HepG2 (cell line): ENCODE measurements around the gene CAMTA1. TPM values are rescaled to one million over a fixed set of nuclear protein-coding genes. Genes with fewer than 3 reads are reported as not detected.

Experiments
- ATAC-seq: fragments of 200-7000 bp; cut with Tn5 transposase; 3 replicates; pipeline ENCODE4 v1.9.1; 2020; ENCODE audit warnings: mild to moderate bottlenecking, moderate library complexity
- BruUV-seq: library from RNA; stranded (reverse); fragments of 400-500 nt; replicated peaks from 2 replicates; lab custom pipeline; 2021; lab: Mats Ljungman, UMichigan
- CTCF ChIA-PET: fragments of 300-600 bp; formaldehyde crosslinking; extraction: SDS; loops from one replicate; lab custom pipeline; 2021; ENCODE audit warnings: low total read pairs, inconsistent platforms, low intra/inter-chr PET ratio; lab: Yijun Ruan, JAX
- POLR2A ChIA-PET: fragments of 350-600 bp; sonication (Branson Sonifier 250); formaldehyde crosslinking; loops from one replicate; lab custom pipeline; 2020; ENCODE audit warnings: antibody characterized with exemption, inconsistent platforms; lab: Yijun Ruan, JAX
- DNase-seq: peaks from one replicate; pipeline ENCODE4 v3.0.0-alpha.2; 2015; ENCODE audit warnings: low spot score
- FAIRE-seq: peaks from 3 replicates; lab custom pipeline; 2011; peaks lifted over from hg19 to GRCh38; lab: Jason Lieb, UNC
- H2AFZ ChIP-seq: one replicate; pipeline ENCODE4 v1.6.1; 2011; ENCODE audit warnings: low read length, inconsistent platforms
- H3K27ac ChIP-seq: fragments of 300-600 bp; 3 replicates; pipeline ENCODE4 v1.8.0; 2011; ENCODE audit warnings: mixed run types, mild to moderate bottlenecking, mixed read lengths, low read length, inconsistent platforms; ENCODE audit not compliant: insufficient read depth; ENCODE audit errors: extremely low read length
- H3K27me3 ChIP-seq, 2 experiments: fragments of 200-600 bp in 1 of 2; 2 replicates in 1 of 2; 3 replicates in 1 of 2; pipeline versions ENCODE4 v1.6.0 to v1.8.0; 2011; ENCODE audit warnings: low read length in 2 of 2, mild to moderate bottlenecking in 2 of 2, moderate library complexity in 2 of 2, inconsistent platforms in 1 of 2; ENCODE audit not compliant: insufficient read depth in 2 of 2, control insufficient read depth in 1 of 2
- H3K36me3 ChIP-seq, 2 experiments: fragments of 200-600 bp in 1 of 2; replicated peaks in 1 of 2; 2 replicates in 1 of 2; 3 replicates in 1 of 2; pipeline versions ENCODE4 v1.5.1 to v1.8.0; 2011; ENCODE audit warnings: low read length in 2 of 2, inconsistent platforms in 1 of 2; ENCODE audit not compliant: insufficient read depth in 2 of 2, control insufficient read depth in 1 of 2
- H3K4me1 ChIP-seq: 2 replicates; pipeline ENCODE4 v1.5.1; 2012; ENCODE audit warnings: low read length, inconsistent platforms; ENCODE audit not compliant: insufficient read depth
- H3K4me2 ChIP-seq: 2 replicates; pipeline ENCODE4 v1.6.0; 2011; ENCODE audit warnings: low read depth, low read length, inconsistent platforms
- H3K4me3 ChIP-seq, 3 experiments: fragments of 200-600 bp in 1 of 3; sonication (generic), shearing (Covaris generic) in 1 of 3; replicated peaks in 1 of 3; 2 replicates each; pipeline ENCODE4 v1.5.1; 2011 to 2016; ENCODE audit warnings: low read length in 3 of 3, inconsistent platforms in 2 of 3, low read depth in 2 of 3, mild to moderate bottlenecking in 2 of 3, control low read depth in 1 of 3, mixed read lengths in 1 of 3; ENCODE audit not compliant: insufficient read depth in 1 of 3
- H3K79me2 ChIP-seq: one replicate; pipeline ENCODE4 v1.6.1; 2011; ENCODE audit warnings: low read length, inconsistent platforms; ENCODE audit not compliant: insufficient read depth
- H3K9ac ChIP-seq: 2 replicates; pipeline ENCODE4 v1.6.0; 2011; ENCODE audit warnings: mild to moderate bottlenecking, low read depth, low read length, inconsistent platforms; ENCODE audit not compliant: insufficient read depth
- H3K9me3 ChIP-seq: 2 replicates; pipeline ENCODE4 v1.5.1; 2012; ENCODE audit warnings: mild to moderate bottlenecking, low read length
- H4K20me1 ChIP-seq: 2 replicates; pipeline ENCODE4 v1.6.0; 2011; ENCODE audit warnings: inconsistent platforms, mild to moderate bottlenecking, low read length, moderate library complexity; ENCODE audit not compliant: insufficient read depth
- ATRX ChIP-seq: sonication (generic); formaldehyde crosslinking; IDR thresholded peaks from 2 replicates; pipeline ENCODE4 v1.4.0; 2020; ENCODE audit warnings: missing genetic modification reagents, borderline replicate concordance
- CCDC6 ChIP-seq: sonication (generic); formaldehyde crosslinking; IDR thresholded peaks from 2 replicates; pipeline ENCODE4 v1.8.1; 2022; ENCODE audit warnings: mild to moderate bottlenecking, missing genetic modification reagents, moderate library complexity
- ELF3 ChIP-seq: IDR thresholded peaks from 2 replicates; pipeline ENCODE4 v1.6.1; 2016; ENCODE audit warnings: missing genetic modification reagents, missing compliant biosample characterization
- FOXO1 ChIP-seq: sonication (generic); formaldehyde crosslinking; IDR thresholded peaks from 2 replicates; pipeline ENCODE4 v1.4.0; 2020; ENCODE audit warnings: missing genetic modification reagents
- HINFP ChIP-seq: sonication (generic); formaldehyde crosslinking; IDR thresholded peaks from 2 replicates; pipeline ENCODE4 v1.4.0; 2020; ENCODE audit warnings: low read depth, mild to moderate bottlenecking, missing genetic modification reagents
- HMGA1 ChIP-seq: sonication (generic); formaldehyde crosslinking; conservative IDR thresholded peaks from 2 replicates; pipeline ENCODE4 v1.4.0; 2020; ENCODE audit warnings: missing genetic modification reagents
- HNRNPUL1 ChIP-seq: fragments of 200-400 bp; formaldehyde crosslinking; IDR thresholded peaks from 2 replicates; pipeline ENCODE4 v1.6.1; 2017; ENCODE audit warnings: low read depth, mild to moderate bottlenecking, low read length, moderate library complexity
- MNT ChIP-seq: fragments of 450-650 bp; IDR thresholded peaks from 2 replicates; pipeline ENCODE4 v1.6.1; 2016
- NAIF1 ChIP-seq: sonication (generic); formaldehyde crosslinking; IDR thresholded peaks from 2 replicates; pipeline ENCODE4 v1.5.0; 2020; ENCODE audit warnings: mild to moderate bottlenecking, missing genetic modification reagents, borderline replicate concordance
- PAWR ChIP-seq: sonication (generic); formaldehyde crosslinking; IDR thresholded peaks from 2 replicates; pipeline ENCODE4 v1.4.0; 2020; ENCODE audit warnings: missing genetic modification reagents, mild to moderate bottlenecking, borderline replicate concordance
- PRDM4 ChIP-seq: sonication (generic); formaldehyde crosslinking; IDR thresholded peaks from 2 replicates; pipeline ENCODE4 v1.9.0; 2021; ENCODE audit warnings: missing genetic modification reagents, borderline replicate concordance
- PRMT3 ChIP-seq: sonication (generic); formaldehyde crosslinking; IDR thresholded peaks from 2 replicates; pipeline ENCODE4 v1.8.1; 2022; ENCODE audit warnings: low read depth, mild to moderate bottlenecking, moderate library complexity, missing genetic modification reagents, borderline replicate concordance
- SKI ChIP-seq: fragments of 450-650 bp; IDR thresholded peaks from one replicate; pipeline ENCODE4 v1.6.1; 2018; ENCODE audit warnings: mild to moderate bottlenecking; ENCODE audit not compliant: partially characterized antibody
- ZFY ChIP-seq: sonication (generic); formaldehyde crosslinking; IDR thresholded peaks from 2 replicates; pipeline ENCODE4 v1.4.0; 2020; ENCODE audit warnings: missing genetic modification reagents
- ZNF205 ChIP-seq: IDR thresholded peaks from 2 replicates; pipeline ENCODE4 v1.6.1; 2018; ENCODE audit warnings: missing biosample characterization, missing genetic modification reagents
- ZNF3 ChIP-seq: IDR thresholded peaks from 2 replicates; pipeline ENCODE4 v1.7.0; 2017; ENCODE audit warnings: inconsistent platforms
- ZNF350 ChIP-seq: sonication (generic); formaldehyde crosslinking; IDR thresholded peaks from 2 replicates; pipeline ENCODE4 v1.4.0; 2020; ENCODE audit warnings: mild to moderate bottlenecking, low read depth, missing genetic modification reagents, borderline replicate concordance
- ZNF552 ChIP-seq: sonication (generic); formaldehyde crosslinking; IDR thresholded peaks from 2 replicates; pipeline ENCODE4 v1.9.0; 2022; ENCODE audit warnings: missing genetic modification reagents, mild to moderate bottlenecking, borderline replicate concordance
- ZNF790 ChIP-seq: sonication (generic); formaldehyde crosslinking; IDR thresholded peaks from 2 replicates; pipeline ENCODE4 v1.8.0; 2022; ENCODE audit warnings: missing genetic modification reagents, mild to moderate bottlenecking, borderline replicate concordance
- ZSCAN5A ChIP-seq: sonication (generic); formaldehyde crosslinking; IDR thresholded peaks from 2 replicates; pipeline ENCODE4 v1.8.0; 2022; ENCODE audit warnings: mild to moderate bottlenecking, missing genetic modification reagents, borderline replicate concordance
- WGBS: methylation state at CpG from one replicate; pipeline ENCODE4 v1.1.6; 2017; ENCODE audit warnings: low lambda C conversion rate; 5-methylcytosine and 5-hydroxymethylcytosine counted together
- in situ Hi-C: cut with HindIII; loops from 2 replicates; pipeline ENCODE4 v1.10.0; 2017; ENCODE audit warnings: low pct_unique_long_range_greater_than_20kb; ENCODE audit not compliant: extremely low pct_ligation_motif_present
- intact Hi-C: fragments of 100-400 bp; cut with micrococcal nuclease; formaldehyde crosslinking; loops from one replicate; pipeline ENCODE4 v1.10.0; 2022; ENCODE audit not compliant: unreplicated experiment
- polyA plus RNA-seq, 8 experiments: library from polyadenylated mRNA; depleted of rRNA in 3 of 8; stranded (reverse) in 7 of 8; unstranded in 1 of 8; fragments of >200 nt; fragmentation: Illumina TruSeq in 4 of 8; extraction: Trizol in 4 of 8; gene quantifications; 2 replicates each; pipeline versions ENCODE4 v1.2.1 to v1.2.3, GENCODE V29; 2011 to 2016; ENCODE audit warnings: low read depth in 4 of 8, missing spikeins in 1 of 8, mixed read lengths in 1 of 8; ENCODE audit not compliant: insufficient read depth in 1 of 8
- total RNA-seq, 5 experiments: library from RNA; depleted of rRNA; stranded (reverse); fragments of >200 nt; fragmentation: Illumina TruSeq; extraction: Trizol; gene quantifications; 2 replicates each; pipeline ENCODE4 v1.2.3, GENCODE V29; 2016; ENCODE audit warnings: low read depth in 1 of 5

CAMTA1 gene
- total and polyA plus RNA-seq, 2 of the 13 experiments (the other 11 are each of a cell fraction or from before 2014, with no cell fraction given): 25.0 to 36.4 TPM

GRCh38 chr1:7588457-7588827, 803.2 kb downstream of the CAMTA1 start:
- no peaks in the 10 kb centered on the region for H3K79me2 ChIP-seq
- H3K27ac ChIP-seq: no peak overlapping the region
- ATAC-seq (no peak), FAIRE-seq (no peak), DNase-seq (no peak)
- in situ Hi-C loops (no loop called here), intact Hi-C loops (no loop called here)
- no peaks in the 10 kb centered on the region for H4K20me1 ChIP-seq
- TF ChIP-seq ATRX (CRISPR knock-in tag): no peak
- no peak for TF ChIP-seq ZNF205 (CRISPR knock-in tag)
- no peak for TF ChIP-seq HINFP (CRISPR knock-in tag)
- TF ChIP-seq HNRNPUL1: no peak
- TF ChIP-seq CCDC6 (CRISPR knock-in tag): no peak
- TF ChIP-seq PAWR (CRISPR knock-in tag): no peak
- no peak for TF ChIP-seq ZNF3
- no peak for TF ChIP-seq NAIF1 (CRISPR knock-in tag)
- TF ChIP-seq PRDM4 (CRISPR knock-in tag): no peak
- TF ChIP-seq ELF3: no peak
- TF ChIP-seq ZFY: no peak
- TF ChIP-seq ZNF552: no peak
- TF ChIP-seq MNT: no peak
- TF ChIP-seq PRMT3 (CRISPR knock-in tag): no peak
- no peak for TF ChIP-seq ZNF350 (CRISPR knock-in tag)
- TF ChIP-seq HMGA1 (CRISPR knock-in tag): no peak
- TF ChIP-seq FOXO1 (CRISPR knock-in tag): no peak
- no peak for TF ChIP-seq SKI
- TF ChIP-seq ZNF790: no peak
- no peak for TF ChIP-seq ZSCAN5A (CRISPR knock-in tag)
- H2AFZ ChIP-seq: no peak overlapping the region
- H3K4me3 ChIP-seq: no peak overlapping the region
- H3K4me2 ChIP-seq: no peak overlapping the region
- WGBS: 9% methylated on average over 3 of the region's 7 CpGs
- H3K4me1 ChIP-seq: no peaks in the 10 kb centered on the region
- H3K36me3 ChIP-seq: no peaks in the 10 kb centered on the region
- ChIA-PET POLR2A (no interaction called here), CTCF (no interaction called here)
- H3K9me3 ChIP-seq: no peaks in the 10 kb centered on the region
- no peak overlapping the region for H3K9ac ChIP-seq
- peaks cover 6 to 60% of the 10 kb centered on the region in 2 experiments for H3K27me3 ChIP-seq
- BruUV-seq: no TSS peak
